Measurements from ENCODE around the gene NAB1. TPM values are rescaled to one million over a fixed set of nuclear protein-coding genes. Genes with fewer than 3 reads are reported as not detected.
A peak's percentile ranks its signal among the peaks of the same experiment; 100 is the strongest.

The NAB1 gene
- total and polyA plus RNA-seq, 2 experiments from 2014 or later = 10.4 to 40.2 TPM

GRCh38 chr2:190640117-190640516 lies 8.8 kb upstream of the NAB1 start:
- no peaks in the 10 kb centered on the region for H3K27me3 ChIP-seq (ENCODE audit: insufficient read depth)
- no peak overlapping the region for H3K4me3 Mint-ChIP-seq
- TF ChIP-seq, protein P1, sequence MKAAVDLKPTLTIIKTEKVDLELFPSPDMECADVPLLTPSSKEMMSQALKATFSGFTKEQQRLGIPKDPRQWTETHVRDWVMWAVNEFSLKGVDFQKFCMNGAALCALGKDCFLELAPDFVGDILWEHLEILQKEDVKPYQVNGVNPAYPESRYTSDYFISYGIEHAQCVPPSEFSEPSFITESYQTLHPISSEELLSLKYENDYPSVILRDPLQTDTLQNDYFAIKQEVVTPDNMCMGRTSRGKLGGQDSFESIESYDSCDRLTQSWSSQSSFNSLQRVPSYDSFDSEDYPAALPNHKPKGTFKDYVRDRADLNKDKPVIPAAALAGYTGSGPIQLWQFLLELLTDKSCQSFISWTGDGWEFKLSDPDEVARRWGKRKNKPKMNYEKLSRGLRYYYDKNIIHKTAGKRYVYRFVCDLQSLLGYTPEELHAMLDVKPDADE (IDR thresholded peaks at IDR 0.05) = no peak
- TF ChIP-seq JUNB (IDR thresholded peaks at IDR 0.05; ENCODE audit: unreplicated experiment) (no peak), ZNF462 (CRISPR knock-in tag; IDR thresholded peaks at IDR 0.05) (no peak)
- H3K36me3 Mint-ChIP-seq (ENCODE audit: low read depth) = no peaks in the 10 kb centered on the region
- no peak overlapping the region for H3K27ac Mint-ChIP-seq
- DNase-seq (ENCODE audit: low spot score) (no peak), ATAC-seq (no peak)
- H2AFZ ChIP-seq = no peak overlapping the region
- no peaks in the 10 kb centered on the region for H3K36me3 ChIP-seq (ENCODE audit: insufficient read depth)
- no peak overlapping the region for H3K4me2 ChIP-seq
- no peaks in the 10 kb centered on the region for H3K27me3 Mint-ChIP-seq (ENCODE audit: insufficient read depth, low read depth, poor library complexity)
- H3K4me3 ChIP-seq = no peak overlapping the region
- no peaks in the 10 kb centered on the region for H4K20me1 ChIP-seq (replicated peaks; ENCODE audit: insufficient read depth)
- no peaks in the 10 kb centered on the region for H3F3A ChIP-seq (replicated peaks; ENCODE audit: low read depth)
- no peak overlapping the region for H3K27ac ChIP-seq (ENCODE audit: low read depth)
- no peaks in the 10 kb centered on the region; the same call in 1 of the 2 replicates for H3K4me1 ChIP-seq (ENCODE audit: insufficient read depth)
- H3K4me1 Mint-ChIP-seq = peaks cover 7% of the 10 kb centered on the region
- no peaks in the 10 kb centered on the region for H3K79me2 ChIP-seq (replicated peaks; ENCODE audit: insufficient read depth)
- H3K9me2 ChIP-seq (ENCODE audit: insufficient read depth) = no peaks in the 10 kb centered on the region
- H3K9me3 Mint-ChIP-seq = no peaks in the 10 kb centered on the region

GRCh38 chr2:190641469-190641868 lies 7.4 kb upstream of the NAB1 start:
- no peak overlapping the region for H3K4me2 ChIP-seq
- no peaks in the 10 kb centered on the region for H3F3A ChIP-seq (replicated peaks; ENCODE audit: low read depth)
- no peaks in the 10 kb centered on the region for H3K36me3 Mint-ChIP-seq (ENCODE audit: low read depth)
- no peaks in the 10 kb centered on the region for H3K79me2 ChIP-seq (replicated peaks; ENCODE audit: insufficient read depth)
- H3K9me3 Mint-ChIP-seq = no peaks in the 10 kb centered on the region
- H3K4me3 ChIP-seq = no peak overlapping the region
- H3K36me3 ChIP-seq (ENCODE audit: insufficient read depth) = no peaks in the 10 kb centered on the region
- H3K27ac Mint-ChIP-seq = no peak overlapping the region
- H3K27me3 Mint-ChIP-seq (ENCODE audit: insufficient read depth, low read depth, poor library complexity) = no peaks in the 10 kb centered on the region
- H3K27me3 ChIP-seq (ENCODE audit: insufficient read depth) = no peaks in the 10 kb centered on the region
- H3K9me2 ChIP-seq (ENCODE audit: insufficient read depth) = no peaks in the 10 kb centered on the region
- no peaks in the 10 kb centered on the region for H4K20me1 ChIP-seq (replicated peaks; ENCODE audit: insufficient read depth)
- H3K27ac ChIP-seq (ENCODE audit: low read depth) = no peak overlapping the region
- H3K4me1 Mint-ChIP-seq = peaks cover 10% of the 10 kb centered on the region
- H2AFZ ChIP-seq = peak overlapping the region; percentile 50; the same call in 1 of the 2 replicates
- H3K4me3 Mint-ChIP-seq = no peak overlapping the region
- DNase-seq (ENCODE audit: low spot score) (no peak), ATAC-seq (peak; percentile 30; the same call in 1 of the 3 replicates)
- peaks cover 4% of the 10 kb centered on the region; the same call in 1 of the 2 replicates for H3K4me1 ChIP-seq (ENCODE audit: insufficient read depth)
- TF ChIP-seq STAT1 (IDR thresholded peaks at IDR 0.05; ENCODE audit: unreplicated experiment) = no peak
- TF ChIP-seq POLR2AphosphoS5 (IDR thresholded peaks at IDR 0.05; ENCODE audit: low read depth) = no peak
- TF ChIP-seq ZNF331 (CRISPR knock-in tag; IDR thresholded peaks at IDR 0.05; ENCODE audit: low read depth) = no peak
- no peak for TF ChIP-seq EZH2 (IDR thresholded peaks at IDR 0.05; ENCODE audit: low read depth, unreplicated experiment)
- no peak for TF ChIP-seq ZNF114 (CRISPR knock-in tag; IDR thresholded peaks at IDR 0.05)
- TF ChIP-seq NANOG (IDR thresholded peaks at IDR 0.05; ENCODE audit: borderline replicate concordance) = no peak

Measured in GM23338 (cell line).